ENCODE measurements around the gene MARCHF5.
A peak's percentile ranks its signal among the peaks of the same experiment; 100 is the strongest.
"Not testable (repeated sequence)": the region's sequence is repeated elsewhere in the genome, so short reads cannot be mapped to it uniquely, and the experiment has no call there.

Gene MARCHF5

DNA sequence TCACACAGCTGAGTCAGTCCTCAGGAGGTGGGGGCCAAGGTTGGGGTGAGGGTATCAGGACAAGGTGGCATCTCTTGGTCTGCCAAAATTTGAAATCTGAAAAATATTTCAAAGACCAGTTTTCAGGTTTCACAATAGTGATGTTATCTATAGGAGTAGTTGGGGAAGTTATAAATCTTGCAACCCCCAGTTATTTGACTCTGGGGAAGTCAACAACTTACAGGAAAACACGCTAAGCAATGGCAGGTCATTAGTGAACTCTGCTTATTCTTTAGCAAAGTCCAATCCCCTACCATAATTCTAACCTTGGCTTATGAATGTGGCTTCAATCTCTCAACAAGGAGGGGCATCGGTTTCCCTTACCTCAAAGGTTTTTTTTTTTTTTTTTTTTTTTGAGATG, 94.9 kb downstream of the MARCHF5 start:
- H3K9me2 ChIP-seq (replicated peaks; ENCODE audit: insufficient read depth, low read length): no peaks in the 10 kb centered on the region
- H3K27ac ChIP-seq (ENCODE audit: low read length): no peak overlapping the region
- DNase-seq: no peak
- H3K36me3 ChIP-seq (replicated peaks; ENCODE audit: insufficient read depth, low read length): no peaks in the 10 kb centered on the region
- H3K4me3 ChIP-seq (ENCODE audit: low read length): no peak overlapping the region
- H2AFZ ChIP-seq (ENCODE audit: low read length): no peak overlapping the region
- no peaks in the 10 kb centered on the region for H3K4me1 ChIP-seq (ENCODE audit: low read length)
- no peaks in the 10 kb centered on the region for H3K79me2 ChIP-seq (ENCODE audit: low read length)
- H3K9me3 ChIP-seq (replicated peaks; ENCODE audit: insufficient read depth, low read length): no peaks in the 10 kb centered on the region
- TF ChIP-seq, protein P1, sequence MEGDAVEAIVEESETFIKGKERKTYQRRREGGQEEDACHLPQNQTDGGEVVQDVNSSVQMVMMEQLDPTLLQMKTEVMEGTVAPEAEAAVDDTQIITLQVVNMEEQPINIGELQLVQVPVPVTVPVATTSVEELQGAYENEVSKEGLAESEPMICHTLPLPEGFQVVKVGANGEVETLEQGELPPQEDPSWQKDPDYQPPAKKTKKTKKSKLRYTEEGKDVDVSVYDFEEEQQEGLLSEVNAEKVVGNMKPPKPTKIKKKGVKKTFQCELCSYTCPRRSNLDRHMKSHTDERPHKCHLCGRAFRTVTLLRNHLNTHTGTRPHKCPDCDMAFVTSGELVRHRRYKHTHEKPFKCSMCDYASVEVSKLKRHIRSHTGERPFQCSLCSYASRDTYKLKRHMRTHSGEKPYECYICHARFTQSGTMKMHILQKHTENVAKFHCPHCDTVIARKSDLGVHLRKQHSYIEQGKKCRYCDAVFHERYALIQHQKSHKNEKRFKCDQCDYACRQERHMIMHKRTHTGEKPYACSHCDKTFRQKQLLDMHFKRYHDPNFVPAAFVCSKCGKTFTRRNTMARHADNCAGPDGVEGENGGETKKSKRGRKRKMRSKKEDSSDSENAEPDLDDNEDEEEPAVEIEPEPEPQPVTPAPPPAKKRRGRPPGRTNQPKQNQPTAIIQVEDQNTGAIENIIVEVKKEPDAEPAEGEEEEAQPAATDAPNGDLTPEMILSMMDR (IDR thresholded peaks at IDR 0.05; ENCODE audit: low read length): no peak
- no peak for TF ChIP-seq EZH2phosphoT487 (IDR thresholded peaks at IDR 0.05; ENCODE audit: low read length)
- no peaks in the 10 kb centered on the region for H3F3A ChIP-seq (ENCODE audit: insufficient read depth, low read length)
- H3K9ac ChIP-seq (ENCODE audit: low read length): no peak overlapping the region
- H4K20me1 ChIP-seq (ENCODE audit: insufficient read depth, low read length): no peaks in the 10 kb centered on the region
- H3K27me3 ChIP-seq (replicated peaks; ENCODE audit: insufficient read depth, low read length): no peaks in the 10 kb centered on the region
- no peak overlapping the region for H3K4me2 ChIP-seq (ENCODE audit: low read depth, low read length)

DNA sequence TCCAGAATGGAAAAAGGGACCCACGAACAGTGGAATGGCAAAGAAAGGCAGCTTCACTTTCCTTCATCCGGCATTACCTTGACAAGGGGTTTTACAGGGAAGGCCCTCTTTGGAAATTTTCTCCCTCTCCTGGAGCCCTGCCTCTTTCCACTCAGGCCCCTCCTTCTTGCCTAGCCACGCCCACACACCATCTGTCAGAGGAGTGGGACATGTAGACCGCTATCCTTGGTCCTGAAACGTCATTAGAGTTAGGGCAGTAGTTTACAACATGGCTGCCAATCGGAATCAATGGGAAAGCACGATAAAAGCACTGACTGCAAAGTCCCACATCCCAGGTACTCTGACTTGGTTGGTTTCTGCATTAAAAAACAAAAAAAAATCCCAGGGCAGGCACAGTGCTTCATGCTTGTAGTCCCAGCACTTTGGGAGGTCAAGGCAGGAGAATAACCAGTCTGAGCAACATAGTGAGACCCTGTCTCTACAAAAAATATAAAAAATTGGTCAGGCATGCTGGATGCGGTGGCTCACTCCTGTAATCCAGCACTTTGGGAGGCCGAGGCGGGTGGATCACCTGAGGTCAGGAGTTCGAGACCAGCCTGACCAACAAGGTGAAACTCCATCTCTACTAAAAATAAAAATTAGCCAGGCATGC, 96.4 kb downstream of the MARCHF5 start:
- Histone ChIP-seq H4K20me1 (ENCODE audit: insufficient read depth, low read length) (no peaks in the 10 kb centered on the region), H3K9me3 (replicated peaks; ENCODE audit: insufficient read depth, low read length) (no peaks in the 10 kb centered on the region), H3K27me3 (replicated peaks; ENCODE audit: insufficient read depth, low read length) (no peaks in the 10 kb centered on the region), H3K4me1 (ENCODE audit: low read length) (no peaks in the 10 kb centered on the region), H3K79me2 (ENCODE audit: low read length) (no peaks in the 10 kb centered on the region), H3F3A (ENCODE audit: insufficient read depth, low read length) (no peaks in the 10 kb centered on the region), H3K4me2 (ENCODE audit: low read depth, low read length) (no peak overlapping the region), H3K9me2 (replicated peaks; ENCODE audit: insufficient read depth, low read length) (no peaks in the 10 kb centered on the region), H3K4me3 (ENCODE audit: low read length) (no peak overlapping the region), H3K9ac (ENCODE audit: low read length) (no peak overlapping the region), H3K36me3 (replicated peaks; ENCODE audit: insufficient read depth, low read length) (no peaks in the 10 kb centered on the region), H2AFZ (ENCODE audit: low read length) (no peak overlapping the region), H3K27ac (ENCODE audit: low read length) (no peak overlapping the region)
- peak; percentile 21 for DNase-seq
- TF ChIP-seq, protein P1 (IDR thresholded peaks at IDR 0.05; ENCODE audit: low read length): no peak
- no peak for TF ChIP-seq EZH2 (optimal IDR thresholded peaks at IDR 0.05; ENCODE audit: low read depth, low read length)
- TF ChIP-seq EZH2phosphoT487 (IDR thresholded peaks at IDR 0.05; ENCODE audit: low read length): no peak

DNA sequence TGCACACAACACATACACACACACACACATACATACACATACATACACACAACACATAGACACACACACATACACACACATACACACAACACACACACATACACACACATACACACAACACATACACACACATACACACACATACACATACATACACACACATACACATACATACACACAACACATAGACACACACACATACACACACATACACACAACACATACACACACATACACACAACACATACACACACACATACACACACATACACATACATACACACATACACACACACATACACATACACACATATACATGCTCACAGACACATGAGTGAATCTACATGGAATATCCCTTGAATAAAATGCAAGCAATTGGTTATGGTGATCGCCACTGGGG, 102.2 kb downstream of the MARCHF5 start:
- not testable (repeated sequence) for H3K27me3 ChIP-seq (replicated peaks; ENCODE audit: insufficient read depth, low read length); H3K4me2 ChIP-seq (ENCODE audit: low read depth, low read length); H3F3A ChIP-seq (ENCODE audit: insufficient read depth, low read length); H3K9me3 ChIP-seq (replicated peaks; ENCODE audit: insufficient read depth, low read length); H3K79me2 ChIP-seq (ENCODE audit: low read length); H3K9me2 ChIP-seq (replicated peaks; ENCODE audit: insufficient read depth, low read length); H3K4me1 ChIP-seq (ENCODE audit: low read length); H4K20me1 ChIP-seq (ENCODE audit: insufficient read depth, low read length); H3K36me3 ChIP-seq (replicated peaks; ENCODE audit: insufficient read depth, low read length); H2AFZ ChIP-seq (ENCODE audit: low read length); DNase-seq; H3K4me3 ChIP-seq (ENCODE audit: low read length); H3K9ac ChIP-seq (ENCODE audit: low read length); H3K27ac ChIP-seq (ENCODE audit: low read length)

GRCh38 chr10:92395271-92395670, 104.3 kb downstream of the MARCHF5 start:
- no peak overlapping the region for H3K27ac ChIP-seq (ENCODE audit: low read length)
- H2AFZ ChIP-seq (ENCODE audit: low read length): no peak overlapping the region
- no peaks in the 10 kb centered on the region for H3F3A ChIP-seq (ENCODE audit: insufficient read depth, low read length)
- no peak for DNase-seq
- H3K27me3 ChIP-seq (replicated peaks; ENCODE audit: insufficient read depth, low read length): no peaks in the 10 kb centered on the region
- TF ChIP-seq EZH2phosphoT487 (IDR thresholded peaks at IDR 0.05; ENCODE audit: low read length): no peak
- TF ChIP-seq EZH2 (optimal IDR thresholded peaks at IDR 0.05; ENCODE audit: low read depth, low read length): no peak
- TF ChIP-seq, protein P1 (IDR thresholded peaks at IDR 0.05; ENCODE audit: low read length): no peak
- no peaks in the 10 kb centered on the region for H3K9me3 ChIP-seq (replicated peaks; ENCODE audit: insufficient read depth, low read length)
- no peaks in the 10 kb centered on the region for H3K4me1 ChIP-seq (ENCODE audit: low read length)
- no peak overlapping the region for H3K9ac ChIP-seq (ENCODE audit: low read length)
- H4K20me1 ChIP-seq (ENCODE audit: insufficient read depth, low read length): no peaks in the 10 kb centered on the region
- no peak overlapping the region for H3K4me3 ChIP-seq (ENCODE audit: low read length)
- no peaks in the 10 kb centered on the region for H3K79me2 ChIP-seq (ENCODE audit: low read length)
- no peaks in the 10 kb centered on the region for H3K36me3 ChIP-seq (replicated peaks; ENCODE audit: insufficient read depth, low read length)
- no peak overlapping the region for H3K4me2 ChIP-seq (ENCODE audit: low read depth, low read length)
- no peaks in the 10 kb centered on the region for H3K9me2 ChIP-seq (replicated peaks; ENCODE audit: insufficient read depth, low read length)

DNA sequence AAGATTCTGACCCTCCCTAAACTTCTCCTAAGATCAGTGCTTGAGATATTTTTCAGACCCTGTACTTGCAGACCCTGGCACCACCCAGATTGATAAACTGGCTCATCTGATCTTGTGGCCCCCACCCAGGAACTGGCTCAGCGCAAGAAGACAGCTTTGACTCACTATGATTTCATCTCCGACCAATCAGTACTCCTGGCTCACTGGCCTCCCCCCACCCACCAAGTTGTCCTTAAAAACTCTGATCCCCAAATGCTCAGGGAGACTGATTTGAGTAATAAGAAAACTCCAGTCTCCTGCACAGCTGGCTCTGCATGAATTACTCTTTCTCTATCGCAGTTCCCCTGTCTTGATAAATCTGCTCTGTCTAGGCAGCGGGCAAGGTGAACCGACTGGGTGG, 111.3 kb downstream of the MARCHF5 start:
- not testable (repeated sequence) for H3K9me3 ChIP-seq (replicated peaks; ENCODE audit: insufficient read depth, low read length); H3K36me3 ChIP-seq (replicated peaks; ENCODE audit: insufficient read depth, low read length); H3K9ac ChIP-seq (ENCODE audit: low read length); H3K4me3 ChIP-seq (ENCODE audit: low read length); H4K20me1 ChIP-seq (ENCODE audit: insufficient read depth, low read length); H3K9me2 ChIP-seq (replicated peaks; ENCODE audit: insufficient read depth, low read length); DNase-seq; H3K4me2 ChIP-seq (ENCODE audit: low read depth, low read length); H3K79me2 ChIP-seq (ENCODE audit: low read length); H3K4me1 ChIP-seq (ENCODE audit: low read length); H3K27me3 ChIP-seq (replicated peaks; ENCODE audit: insufficient read depth, low read length); H2AFZ ChIP-seq (ENCODE audit: low read length); H3K27ac ChIP-seq (ENCODE audit: low read length); H3F3A ChIP-seq (ENCODE audit: insufficient read depth, low read length)
